ENCODE results near the gene EFCAB11. TPM values are rescaled to one million over a fixed set of nuclear protein-coding genes. Genes with fewer than 3 reads are reported as not detected.

The EFCAB11 gene
- total and polyA plus RNA-seq, 3 experiments from 2014 or later: 2.0 to 12.1 (median 9.8) TPM

DNA sequence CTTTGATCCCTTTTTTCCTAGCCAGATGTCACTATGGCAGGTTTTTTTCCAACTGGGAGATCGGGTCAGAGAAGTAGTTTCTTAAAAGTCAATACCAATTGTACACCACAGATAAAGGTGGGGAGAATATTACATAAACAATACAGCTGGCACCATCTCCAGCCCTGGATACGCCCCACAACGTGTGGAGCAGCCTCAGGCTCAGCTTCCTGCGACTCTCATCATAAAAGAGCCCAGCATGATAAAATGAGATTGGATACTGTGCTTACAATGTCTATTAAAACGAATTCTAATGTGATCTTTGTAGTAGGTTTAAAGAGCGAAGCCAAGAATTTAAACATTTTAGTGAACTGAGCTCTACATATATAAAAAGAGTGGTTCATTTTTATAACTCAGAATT is 21.5 kb downstream of the EFCAB11 start:
- no peak overlapping the region for H3K27ac ChIP-seq (ENCODE audit: low read depth, low read length)
- H3K4me3 ChIP-seq (ENCODE audit: low read length): no peak overlapping the region
- no peaks in the 10 kb centered on the region for H3K4me1 ChIP-seq (ENCODE audit: insufficient read depth, low read length)
- no peaks in the 10 kb centered on the region for H3K27me3 ChIP-seq (ENCODE audit: insufficient read depth, low read length, poor library complexity, severe bottlenecking)
- no peak for DNase-seq
- no peaks in the 10 kb centered on the region for H3K9me3 Mint-ChIP-seq
- peaks cover 0 to 3% of the 10 kb centered on the region in 2 donors for H3K27me3 Mint-ChIP-seq
- peaks cover 0 to 5% (median 0%) of the 10 kb centered on the region in 3 donors for H3K36me3 Mint-ChIP-seq
- ChIA-PET CTCF (interaction anchor here (1.1 kb wide), 1 partner anchor 303 kb away, joined by 3 read pairs; no protein-coding TSS in a partner anchor), POLR2A (no interaction called here)
- H3K27ac Mint-ChIP-seq: no peak overlapping the region
- no peaks in the 10 kb centered on the region for H3K9me3 ChIP-seq (ENCODE audit: low read length)
- H3K4me1 Mint-ChIP-seq: no peaks in the 10 kb centered on the region
- H3K36me3 ChIP-seq (ENCODE audit: insufficient read depth, low read length): no peaks in the 10 kb centered on the region
- no peak overlapping the region for H3K4me3 Mint-ChIP-seq

- Histone ChIP-seq H3K27me3 (ENCODE audit: insufficient read depth, low read length, poor library complexity, severe bottlenecking) (no peaks in the 10 kb centered on the region), H3K4me1 (ENCODE audit: insufficient read depth, low read length) (no peaks in the 10 kb centered on the region), H3K27ac (ENCODE audit: low read depth, low read length) (no peak overlapping the region), H3K9me3 (ENCODE audit: low read length) (no peaks in the 10 kb centered on the region), H3K4me3 (ENCODE audit: low read length) (no peak overlapping the region), H3K36me3 (ENCODE audit: insufficient read depth, low read length) (no peaks in the 10 kb centered on the region)
- peaks cover 0 to 5% (median 0%) of the 10 kb centered on the region in 3 donors for H3K36me3 Mint-ChIP-seq
- no peak overlapping the region for H3K4me3 Mint-ChIP-seq
- ChIA-PET CTCF (interaction anchor here (0.7 kb wide), 1 partner anchor 12 kb away, joined by 3 read pairs; no protein-coding TSS in a partner anchor), POLR2A (no interaction called here)
- no peak overlapping the region for H3K27ac Mint-ChIP-seq
- peaks cover 0 to 3% of the 10 kb centered on the region in 2 donors for H3K27me3 Mint-ChIP-seq
- H3K9me3 Mint-ChIP-seq: no peaks in the 10 kb centered on the region
- H3K4me1 Mint-ChIP-seq: no peaks in the 10 kb centered on the region
- DNase-seq: no peak
These were observed 27.2 kb downstream of the EFCAB11 start for GRCh38 chr14:89927186-89927865.

DNA sequence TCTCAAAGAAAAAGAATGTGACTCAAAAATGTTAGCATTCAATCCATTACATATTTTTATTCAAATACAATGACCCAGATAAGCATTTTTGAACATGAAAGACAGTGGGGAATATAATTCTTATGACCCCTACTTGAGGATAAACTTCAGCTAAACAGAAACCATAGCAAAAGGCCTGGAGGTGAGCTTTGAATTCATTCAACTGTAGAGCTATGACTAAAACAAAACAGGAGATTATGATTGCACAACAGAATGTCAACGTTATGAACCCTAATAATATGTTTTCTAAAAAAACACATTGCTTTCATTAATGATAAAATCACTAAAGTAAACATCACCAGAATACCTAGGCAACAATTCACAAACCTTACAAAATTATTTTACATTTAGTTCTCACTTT is 27.8 kb downstream of the EFCAB11 start:
- Histone ChIP-seq H3K36me3 (ENCODE audit: insufficient read depth, low read length) (no peaks in the 10 kb centered on the region), H3K4me1 (ENCODE audit: insufficient read depth, low read length) (no peaks in the 10 kb centered on the region), H3K4me3 (ENCODE audit: low read length) (no peak overlapping the region), H3K9me3 (ENCODE audit: low read length) (no peaks in the 10 kb centered on the region), H3K27ac (ENCODE audit: low read depth, low read length) (no peak overlapping the region), H3K27me3 (ENCODE audit: insufficient read depth, low read length, poor library complexity, severe bottlenecking) (no peaks in the 10 kb centered on the region)
- Mint-ChIP-seq H3K36me3 (peaks cover 0 to 5% (median 0%) of the 10 kb centered on the region in 3 donors), H3K9me3 (no peaks in the 10 kb centered on the region), H3K4me3 (no peak overlapping the region), H3K27ac (no peak overlapping the region), H3K4me1 (no peaks in the 10 kb centered on the region), H3K27me3 (no peaks in the 10 kb centered on the region)
- no peak for DNase-seq
- POLR2A ChIA-PET: no interaction called here
- CTCF ChIA-PET: interaction anchor here (0.7 kb wide), 1 partner anchor 12 kb away, joined by 3 read pairs; no protein-coding TSS in a partner anchor

- no peaks in the 10 kb centered on the region for H3K9me3 Mint-ChIP-seq
- DNase-seq: no peak
- ChIA-PET POLR2A (no interaction called here), CTCF (no interaction called here)
- Histone ChIP-seq H3K4me1 (ENCODE audit: insufficient read depth, low read length) (no peaks in the 10 kb centered on the region), H3K27ac (ENCODE audit: low read depth, low read length) (no peak overlapping the region), H3K27me3 (ENCODE audit: insufficient read depth, low read length, poor library complexity, severe bottlenecking) (no peaks in the 10 kb centered on the region), H3K9me3 (ENCODE audit: low read length) (no peaks in the 10 kb centered on the region), H3K4me3 (ENCODE audit: low read length) (no peak overlapping the region), H3K36me3 (ENCODE audit: insufficient read depth, low read length) (no peaks in the 10 kb centered on the region)
- no peaks in the 10 kb centered on the region for H3K36me3 Mint-ChIP-seq
- H3K4me1 Mint-ChIP-seq: no peaks in the 10 kb centered on the region
- H3K4me3 Mint-ChIP-seq: no peak overlapping the region
- peaks cover 0 to 1% of the 10 kb centered on the region in 2 donors for H3K27me3 Mint-ChIP-seq
- no peak overlapping the region for H3K27ac Mint-ChIP-seq
These were observed 30.3 kb downstream of the EFCAB11 start for GRCh38 chr14:89924268-89924667.

DNA sequence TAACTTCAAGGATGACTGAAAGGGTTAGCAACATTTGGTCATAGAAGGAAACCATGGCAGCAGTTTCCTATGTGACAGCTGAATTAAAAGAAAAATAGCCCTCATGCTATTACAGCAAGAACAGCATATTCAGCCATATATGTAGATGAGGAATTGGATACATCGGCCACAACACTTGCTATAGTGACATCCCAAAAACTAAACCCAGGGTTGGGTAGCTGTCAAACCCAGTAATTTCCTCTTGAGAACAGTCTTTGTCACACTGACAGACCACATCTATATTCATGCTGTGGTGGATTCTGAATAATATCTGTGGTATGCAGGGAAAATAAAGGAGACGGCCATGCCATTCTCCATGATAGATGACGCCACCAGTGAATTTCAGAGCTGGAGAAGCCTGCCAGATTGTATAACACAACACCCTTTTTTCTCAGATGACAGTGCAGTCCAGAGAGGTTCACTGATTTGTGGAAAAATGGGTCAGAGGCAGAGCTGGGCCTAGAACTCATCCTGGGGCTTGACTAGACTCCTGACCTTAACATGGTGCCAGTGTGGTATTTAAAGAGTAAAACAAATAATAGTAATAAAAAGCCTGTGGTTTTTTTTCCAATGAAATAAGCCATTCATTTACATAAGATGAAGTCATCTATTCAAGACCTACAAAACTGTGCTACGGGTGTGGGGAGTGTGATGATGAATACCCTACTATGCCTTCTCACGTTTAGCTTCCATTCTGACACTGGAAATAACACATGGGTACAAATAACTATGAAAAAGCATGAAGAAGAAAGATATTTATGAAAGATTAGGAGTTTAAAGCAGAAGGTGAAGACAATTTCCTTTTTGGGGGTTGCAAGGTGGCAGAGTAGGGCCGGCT is 32.3 kb downstream of the EFCAB11 start:
- H3K4me3 Mint-ChIP-seq: no peak overlapping the region
- no peaks in the 10 kb centered on the region for H3K9me3 ChIP-seq (ENCODE audit: low read length)
- no peaks in the 10 kb centered on the region for H3K4me1 Mint-ChIP-seq
- no peaks in the 10 kb centered on the region for H3K36me3 ChIP-seq (ENCODE audit: insufficient read depth, low read length)
- H3K4me1 ChIP-seq (ENCODE audit: insufficient read depth, low read length): no peaks in the 10 kb centered on the region
- no peaks in the 10 kb centered on the region for H3K27me3 ChIP-seq (ENCODE audit: insufficient read depth, low read length, poor library complexity, severe bottlenecking)
- no peak overlapping the region for H3K27ac Mint-ChIP-seq
- H3K27ac ChIP-seq (ENCODE audit: low read depth, low read length): no peak overlapping the region
- peaks cover 0 to 2% of the 10 kb centered on the region in 2 donors for H3K27me3 Mint-ChIP-seq
- no peaks in the 10 kb centered on the region for H3K9me3 Mint-ChIP-seq
- ChIA-PET POLR2A (no interaction called here), CTCF (interaction anchor here (1.2 kb wide), 1 partner anchor 895 kb away, joined by 5 read pairs; no protein-coding TSS in a partner anchor)
- no peak overlapping the region for H3K4me3 ChIP-seq (ENCODE audit: low read length)
- no peaks in the 10 kb centered on the region for H3K36me3 Mint-ChIP-seq
- DNase-seq: no peak

- POLR2A ChIA-PET: no interaction called here
- Mint-ChIP-seq H3K27ac (no peak overlapping the region), H3K4me3 (no peak overlapping the region), H3K36me3 (no peaks in the 10 kb centered on the region), H3K27me3 (peaks cover 0 to 2% of the 10 kb centered on the region in 2 donors), H3K4me1 (no peaks in the 10 kb centered on the region), H3K9me3 (no peaks in the 10 kb centered on the region)
- Histone ChIP-seq H3K4me3 (ENCODE audit: low read length) (no peak overlapping the region), H3K4me1 (ENCODE audit: insufficient read depth, low read length) (no peaks in the 10 kb centered on the region), H3K27me3 (ENCODE audit: insufficient read depth, low read length, poor library complexity, severe bottlenecking) (no peaks in the 10 kb centered on the region), H3K36me3 (ENCODE audit: insufficient read depth, low read length) (no peaks in the 10 kb centered on the region), H3K27ac (ENCODE audit: low read depth, low read length) (no peak overlapping the region), H3K9me3 (ENCODE audit: low read length) (no peaks in the 10 kb centered on the region)
- CTCF ChIA-PET: interaction anchor here (0.9 to 3.2 kb wide), 3 partner anchors 18 to 894 kb away, joined by 3 to 10 read pairs (median 5); no protein-coding TSS in a partner anchor
- DNase-seq: no peak
These were observed 33.2 kb downstream of the EFCAB11 start for GRCh38 chr14:89921346-89921745.

DNA sequence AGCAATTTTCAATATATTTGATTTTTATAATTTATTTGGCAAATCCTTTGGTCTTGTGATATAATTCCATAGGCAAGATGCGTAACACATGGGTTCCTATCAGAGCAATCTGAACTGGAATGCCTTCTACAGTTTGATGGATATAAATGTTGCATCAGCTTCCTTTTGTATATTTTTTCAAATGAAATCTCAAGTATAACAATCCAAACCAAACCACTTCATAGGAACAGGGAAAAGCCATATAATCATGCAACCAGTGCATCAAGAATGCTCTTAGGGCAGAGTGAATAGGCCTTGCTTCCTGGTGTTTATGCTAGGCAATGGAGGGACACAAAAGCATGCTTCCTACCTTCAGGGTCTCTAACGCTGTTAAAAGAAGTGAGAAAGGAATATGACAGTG is 34.5 kb downstream of the EFCAB11 start:
- no peak overlapping the region for H3K27ac Mint-ChIP-seq
- Histone ChIP-seq H3K4me3 (ENCODE audit: low read length) (no peak overlapping the region), H3K36me3 (ENCODE audit: insufficient read depth, low read length) (no peaks in the 10 kb centered on the region), H3K27ac (ENCODE audit: low read depth, low read length) (no peak overlapping the region), H3K4me1 (ENCODE audit: insufficient read depth, low read length) (no peaks in the 10 kb centered on the region), H3K27me3 (ENCODE audit: insufficient read depth, low read length, poor library complexity, severe bottlenecking) (no peaks in the 10 kb centered on the region), H3K9me3 (ENCODE audit: low read length) (no peaks in the 10 kb centered on the region)
- CTCF ChIA-PET: interaction anchor here (1.0 to 3.2 kb wide), 2 partner anchors 879 to 892 kb away, joined by 3 to 10 read pairs; no protein-coding TSS in a partner anchor
- H3K4me1 Mint-ChIP-seq: peaks cover 2 to 3% (median 2%) of the 10 kb centered on the region in 3 donors
- H3K27me3 Mint-ChIP-seq: peaks cover 1 to 2% of the 10 kb centered on the region in 2 donors
- no peak for DNase-seq
- H3K9me3 Mint-ChIP-seq: no peaks in the 10 kb centered on the region
- H3K36me3 Mint-ChIP-seq: no peaks in the 10 kb centered on the region
- POLR2A ChIA-PET: no interaction called here
- H3K4me3 Mint-ChIP-seq: no peak overlapping the region

DNA sequence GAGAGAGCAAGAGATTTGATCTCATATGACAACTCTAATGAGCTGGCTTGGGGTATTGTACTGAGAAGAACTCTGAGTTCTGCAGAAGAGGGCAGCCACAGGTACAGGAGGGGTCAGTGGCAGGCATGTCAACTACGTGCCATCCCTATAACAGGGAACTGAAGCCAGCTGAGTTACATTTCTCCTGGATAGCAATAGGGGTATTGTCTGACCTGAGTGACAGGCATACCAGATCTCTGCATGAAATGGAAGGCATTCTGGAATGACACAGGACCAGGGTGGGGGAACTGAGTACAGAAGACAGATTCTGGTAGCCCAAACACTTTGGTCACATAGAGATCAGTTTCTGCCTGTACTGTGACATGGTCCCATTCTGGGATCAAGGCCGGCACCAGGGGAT is 35.8 kb downstream of the EFCAB11 start:
- H3K4me1 ChIP-seq (ENCODE audit: insufficient read depth, low read length): no peaks in the 10 kb centered on the region
- peaks cover 2 to 4% (median 4%) of the 10 kb centered on the region in 3 donors for H3K4me1 Mint-ChIP-seq
- ChIA-PET POLR2A (no interaction called here), CTCF (interaction anchor here (3.2 kb wide), 1 partner anchor 878 kb away, joined by 10 read pairs; no protein-coding TSS in a partner anchor)
- H3K27ac ChIP-seq (ENCODE audit: low read depth, low read length): no peak overlapping the region
- H3K9me3 ChIP-seq (ENCODE audit: low read length): no peaks in the 10 kb centered on the region
- H3K9me3 Mint-ChIP-seq: no peaks in the 10 kb centered on the region
- no peak for DNase-seq
- peaks cover 2 to 4% of the 10 kb centered on the region in 2 donors for H3K27me3 Mint-ChIP-seq
- H3K27me3 ChIP-seq (ENCODE audit: insufficient read depth, low read length, poor library complexity, severe bottlenecking): no peaks in the 10 kb centered on the region
- H3K27ac Mint-ChIP-seq: peak overlapping the region in 1 of 8 donors; percentile 63
- no peaks in the 10 kb centered on the region for H3K36me3 ChIP-seq (ENCODE audit: insufficient read depth, low read length)
- H3K4me3 ChIP-seq (ENCODE audit: low read length): no peak overlapping the region
- H3K36me3 Mint-ChIP-seq: no peaks in the 10 kb centered on the region
- no peak overlapping the region for H3K4me3 Mint-ChIP-seq
